Testis (tissue), 3 donors: Measurements from ENCODE around the gene DPH5. TPM values are rescaled to one million over a fixed set of nuclear protein-coding genes. Genes with fewer than 3 reads are reported as not detected.

Experiments
- DNase-seq: peaks from one replicate; pipeline ENCODE4 v3.0.0-alpha.2; 2019
- H3K27ac ChIP-seq, 2 donors: fragments of 200-600 bp; sonication (generic); one replicate each; pipeline ENCODE4 v1.5.1; 2019
- H3K27me3 ChIP-seq: fragments of 200-600 bp; sonication (generic); one replicate; pipeline ENCODE4 v1.5.1; 2019
- H3K36me3 ChIP-seq: fragments of 200-600 bp; sonication (generic); one replicate; pipeline ENCODE4 v1.5.1; 2017; ENCODE audit warnings: low read depth; ENCODE audit errors: missing control alignments
- H3K4me1 ChIP-seq: fragments of 200-600 bp; sonication (generic); one replicate; pipeline ENCODE4 v1.5.1; 2019
- H3K4me3 ChIP-seq, 2 donors: fragments of 200-600 bp; sonication (generic); one replicate each; pipeline ENCODE4 v1.5.1; 2017 to 2019
- H3K9me3 ChIP-seq: fragments of 200-600 bp; sonication (generic); one replicate; pipeline ENCODE4 v1.5.1; 2017
- POLR2A ChIP-seq: fragments of 450-650 bp; IDR thresholded peaks from one replicate; pipeline ENCODE4 v1.6.1; 2017; ENCODE audit warnings: antibody characterized with exemption, mild to moderate bottlenecking, moderate library complexity
- WGBS, 2 donors: methylation state at CpG; one replicate each; pipeline ENCODE4 v1.1.5; 2018; 5-methylcytosine and 5-hydroxymethylcytosine counted together
- intact Hi-C: fragments of 100-400 bp; cut with DNase I; formaldehyde crosslinking; loops from one replicate; pipeline ENCODE4 v1.15.1; 2023; ENCODE audit warnings: low total_unique reads
- polyA plus RNA-seq: library from polyadenylated mRNA; stranded (reverse); fragments of 350-450 nt; fragmentation: Illumina TruSeq; extraction: RNeasy Lipid Tissue Mini Kit (QIAGEN cat#74804); gene quantifications from one replicate; pipeline ENCODE4 v1.2.3, GENCODE V29; 2014; ENCODE audit warnings: low read depth, low replicate concordance; ENCODE audit not compliant: insufficient read depth
- total RNA-seq, 2 donors: library from RNA; depleted of rRNA; stranded (reverse); fragments of >200 nt; gene quantifications; one replicate each; pipeline ENCODE4 v1.2.3, GENCODE V29; 2016
- TF ChIP-seq, protein P1 (sequence below), 3 experiments: fragments of 450-650 bp in 2 of 3; fragments of 200-600 bp in 1 of 3; sonication (generic) in 1 of 3; IDR thresholded peaks; one replicate each; pipeline ENCODE4 v1.5.1; 2016 to 2019; ENCODE audit warnings: antibody characterized with exemption in 3 of 3, mild to moderate bottlenecking in 2 of 3, moderate library complexity in 1 of 3

The DPH5 gene
- total and polyA plus RNA-seq, 3 donors from 2014 or later = 18.2 to 26.9 (median 25.2) TPM

DNA sequence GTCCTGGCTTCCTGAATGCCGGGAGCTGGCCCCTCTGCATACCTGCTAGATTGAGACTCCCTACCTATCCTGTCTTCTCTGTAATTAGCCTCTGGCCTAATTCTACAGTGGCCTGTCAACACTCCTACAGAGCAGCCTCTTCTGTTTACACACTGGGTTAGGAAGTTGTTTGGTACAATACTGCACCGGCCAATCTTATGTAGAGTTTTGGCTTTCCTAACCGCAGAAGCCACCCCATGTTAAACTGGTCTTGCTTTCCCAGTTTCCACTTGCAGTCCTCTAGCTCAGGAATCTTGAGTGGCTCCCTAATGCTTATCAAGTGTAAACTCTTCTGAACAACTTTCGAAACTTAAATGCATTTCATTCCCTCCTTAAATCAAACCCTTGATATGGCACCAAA, 42.8 kb downstream of the DPH5 start:
- H3K4me1 ChIP-seq = no peaks in the 10 kb centered on the region
- TF ChIP-seq POLR2A = no peak
- TF ChIP-seq, protein P1, sequence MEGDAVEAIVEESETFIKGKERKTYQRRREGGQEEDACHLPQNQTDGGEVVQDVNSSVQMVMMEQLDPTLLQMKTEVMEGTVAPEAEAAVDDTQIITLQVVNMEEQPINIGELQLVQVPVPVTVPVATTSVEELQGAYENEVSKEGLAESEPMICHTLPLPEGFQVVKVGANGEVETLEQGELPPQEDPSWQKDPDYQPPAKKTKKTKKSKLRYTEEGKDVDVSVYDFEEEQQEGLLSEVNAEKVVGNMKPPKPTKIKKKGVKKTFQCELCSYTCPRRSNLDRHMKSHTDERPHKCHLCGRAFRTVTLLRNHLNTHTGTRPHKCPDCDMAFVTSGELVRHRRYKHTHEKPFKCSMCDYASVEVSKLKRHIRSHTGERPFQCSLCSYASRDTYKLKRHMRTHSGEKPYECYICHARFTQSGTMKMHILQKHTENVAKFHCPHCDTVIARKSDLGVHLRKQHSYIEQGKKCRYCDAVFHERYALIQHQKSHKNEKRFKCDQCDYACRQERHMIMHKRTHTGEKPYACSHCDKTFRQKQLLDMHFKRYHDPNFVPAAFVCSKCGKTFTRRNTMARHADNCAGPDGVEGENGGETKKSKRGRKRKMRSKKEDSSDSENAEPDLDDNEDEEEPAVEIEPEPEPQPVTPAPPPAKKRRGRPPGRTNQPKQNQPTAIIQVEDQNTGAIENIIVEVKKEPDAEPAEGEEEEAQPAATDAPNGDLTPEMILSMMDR (IDR thresholded peaks at IDR 0.05) = no peak
- H3K36me3 ChIP-seq = no peaks in the 10 kb centered on the region
- no peak for DNase-seq
- no peaks in the 10 kb centered on the region for H3K9me3 ChIP-seq
- no peaks in the 10 kb centered on the region for H3K27me3 ChIP-seq
- H3K27ac ChIP-seq = no peak overlapping the region
- intact Hi-C loops = no loop called here
- no peak overlapping the region for H3K4me3 ChIP-seq
- 94 to 96% methylated on average over 4 of the region's 4 CpGs for WGBS, 2 donors

DNA sequence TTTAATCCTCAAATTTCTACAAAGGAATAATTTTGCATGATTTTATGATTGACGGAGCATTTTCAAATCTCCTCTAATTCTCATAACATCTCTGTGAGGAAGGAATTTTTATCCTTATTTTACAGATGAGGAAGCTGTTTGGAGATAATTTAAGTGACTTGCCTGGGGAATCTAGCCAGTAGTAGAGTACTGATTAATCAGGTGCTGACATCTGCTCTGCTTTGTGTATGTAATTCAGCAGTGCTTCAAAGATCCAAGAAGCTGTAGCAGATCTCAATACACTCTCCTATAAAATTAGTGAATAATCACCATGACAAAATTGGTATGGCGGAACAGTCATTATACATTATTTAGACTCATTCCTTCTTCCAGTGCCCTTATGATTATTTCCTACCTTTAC, 46.0 kb downstream of the DPH5 start:
- no peaks in the 10 kb centered on the region for H3K9me3 ChIP-seq
- H3K27me3 ChIP-seq = no peaks in the 10 kb centered on the region
- H3K4me3 ChIP-seq = no peak overlapping the region
- no peaks in the 10 kb centered on the region for H3K4me1 ChIP-seq
- DNase-seq = no peak
- TF ChIP-seq, protein P1 (IDR thresholded peaks at IDR 0.05) = no peak
- TF ChIP-seq POLR2A = no peak
- H3K27ac ChIP-seq = no peak overlapping the region
- no peaks in the 10 kb centered on the region for H3K36me3 ChIP-seq
- WGBS, 2 donors = 95 to 98% methylated on average over 2 of the region's 2 CpGs
- intact Hi-C loops = no loop called here

DNA sequence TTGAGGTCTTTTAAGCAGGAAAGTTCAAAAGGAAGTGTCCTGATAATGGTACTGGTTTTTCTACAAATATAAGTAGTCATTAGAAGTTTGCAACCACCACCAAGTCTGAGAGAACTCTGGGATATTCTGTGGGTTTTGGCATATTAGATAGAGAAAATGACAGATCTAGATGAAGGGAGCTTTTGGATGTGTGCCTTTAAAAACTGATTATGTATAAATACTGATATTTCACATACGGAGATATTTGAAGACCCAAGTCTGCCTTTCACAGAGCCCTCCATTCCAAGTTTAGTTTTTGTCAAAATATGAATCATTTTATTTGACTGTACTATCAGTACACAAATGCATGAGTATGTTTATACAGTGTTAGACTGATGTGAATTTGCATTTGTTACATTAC, 48.6 kb downstream of the DPH5 start:
- Histone ChIP-seq H3K36me3 (no peaks in the 10 kb centered on the region), H3K27ac (no peak overlapping the region), H3K4me3 (no peak overlapping the region), H3K9me3 (no peaks in the 10 kb centered on the region), H3K27me3 (no peaks in the 10 kb centered on the region), H3K4me1 (no peaks in the 10 kb centered on the region)
- intact Hi-C loops = no loop called here
- no peak for DNase-seq
- TF ChIP-seq, protein P1 (IDR thresholded peaks at IDR 0.05) = no peak
- TF ChIP-seq POLR2A = no peak
- 90 to 94% methylated on average over 1 of the region's 1 CpG for WGBS, 2 donors

DNA sequence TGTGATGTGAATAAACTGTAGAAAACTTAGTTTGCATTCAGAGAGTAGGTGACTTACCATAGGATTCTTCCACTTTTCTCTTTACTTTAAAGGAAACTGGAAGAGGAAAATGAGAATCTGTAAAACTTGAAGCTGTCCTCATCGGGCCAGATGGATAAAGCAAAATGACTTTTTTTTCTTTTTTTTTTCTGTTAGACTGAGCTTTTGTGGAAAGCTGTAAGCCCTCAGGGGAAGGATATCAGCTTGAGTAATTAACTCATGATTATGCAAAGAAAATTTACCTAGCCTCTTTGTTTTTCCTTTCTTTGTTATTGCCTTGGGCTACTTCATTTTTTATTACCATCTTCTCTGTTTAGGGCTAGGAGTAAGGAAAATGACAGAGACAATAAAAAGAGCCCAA, 53.4 kb downstream of the DPH5 start:
- H3K4me1 ChIP-seq = no peaks in the 10 kb centered on the region
- no peaks in the 10 kb centered on the region for H3K36me3 ChIP-seq
- no peak overlapping the region for H3K27ac ChIP-seq
- no peak overlapping the region for H3K4me3 ChIP-seq
- H3K27me3 ChIP-seq = no peaks in the 10 kb centered on the region
- DNase-seq = no peak
- H3K9me3 ChIP-seq = no peaks in the 10 kb centered on the region
- TF ChIP-seq POLR2A = no peak
- TF ChIP-seq, protein P1 (IDR thresholded peaks at IDR 0.05) = no peak
- intact Hi-C loops = no loop called here
- WGBS, 2 donors = 70 to 74% methylated on average over 1 of the region's 1 CpG

DNA sequence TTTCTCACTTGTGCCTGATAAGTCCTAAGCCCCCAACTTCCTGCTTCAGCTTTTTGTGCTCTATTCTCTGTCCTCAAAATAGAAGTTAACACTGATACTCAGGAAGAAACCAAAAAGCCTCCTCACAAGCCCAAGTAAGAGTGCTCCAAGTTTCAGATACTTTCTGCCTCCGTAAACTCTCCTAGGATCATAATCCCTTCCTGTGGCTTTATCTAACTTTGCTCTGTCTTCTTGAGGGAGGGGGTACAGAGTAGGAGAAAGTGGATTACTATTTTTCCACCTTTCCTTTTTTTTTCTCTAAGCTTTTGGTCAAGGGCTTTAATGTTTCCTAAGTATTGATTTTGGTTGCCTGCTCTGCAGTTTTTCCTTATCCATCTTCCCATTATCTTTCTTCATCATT, 54.6 kb downstream of the DPH5 start:
- WGBS, 2 donors = 96 to 100% methylated on average over 1 of the region's 1 CpG
- Histone ChIP-seq H3K36me3 (no peaks in the 10 kb centered on the region), H3K4me3 (no peak overlapping the region), H3K9me3 (no peaks in the 10 kb centered on the region), H3K27ac (no peak overlapping the region), H3K27me3 (no peaks in the 10 kb centered on the region), H3K4me1 (no peaks in the 10 kb centered on the region)
- TF ChIP-seq, protein P1 (IDR thresholded peaks at IDR 0.05) = no peak
- no peak for TF ChIP-seq POLR2A
- intact Hi-C loops = no loop called here
- no peak for DNase-seq
